GM12878 (cell line): ENCODE measurements around the gene SLC25A41. TPM values are rescaled to one million over a fixed set of nuclear protein-coding genes. Genes with fewer than 3 reads are reported as not detected.

Source experiments
- ATF2 ChIP-seq: IDR thresholded peaks from 2 replicates; pipeline ENCODE4 v1.6.1; 2012; ENCODE audit warnings: low read length, inconsistent platforms
- ATF7 ChIP-seq: fragments of 450-650 bp; IDR thresholded peaks from 2 replicates; pipeline ENCODE4 v1.6.1; 2016; ENCODE audit warnings: low read depth, mild to moderate bottlenecking
- FOXM1 ChIP-seq: IDR thresholded peaks from 2 replicates; pipeline ENCODE4 v1.6.1; 2012; ENCODE audit warnings: low read depth, mild to moderate bottlenecking, inconsistent platforms, low read length, moderate library complexity
- IKZF2 ChIP-seq, 2 experiments: fragments of 450-650 bp; IDR thresholded peaks; 2 replicates each; pipeline ENCODE4 v1.6.1; 2017; ENCODE audit warnings: mild to moderate bottlenecking in 2 of 2, moderate library complexity in 2 of 2
- LARP7 ChIP-seq: fragments of 450-650 bp; IDR thresholded peaks from 2 replicates; pipeline ENCODE4 v1.6.1; 2017; ENCODE audit warnings: mild to moderate bottlenecking
- MTA3 ChIP-seq: IDR thresholded peaks from 2 replicates; pipeline ENCODE4 v1.6.1; 2012; ENCODE audit warnings: low read length, inconsistent platforms, borderline replicate concordance
- RAD21 ChIP-seq: IDR thresholded peaks from 2 replicates; pipeline ENCODE4 v1.6.1; 2011; ENCODE audit warnings: mild to moderate bottlenecking, low read depth, low read length, moderate library complexity; ENCODE audit not compliant: insufficient read depth
- RB1 ChIP-seq: fragments of 450-650 bp; formaldehyde crosslinking; IDR thresholded peaks from 2 replicates; pipeline ENCODE4 v1.6.1; 2017; ENCODE audit warnings: mild to moderate bottlenecking, borderline replicate concordance
- REST ChIP-seq: IDR thresholded peaks from 2 replicates; pipeline ENCODE4 v1.6.1; 2012; ENCODE audit warnings: mild to moderate bottlenecking, low read depth, low read length
- TCF3 ChIP-seq: IDR thresholded peaks from 2 replicates; pipeline ENCODE4 v1.6.1; 2012; ENCODE audit warnings: low read depth, mild to moderate bottlenecking, low read length, borderline replicate concordance; ENCODE audit not compliant: insufficient read depth
- ZBTB4 ChIP-seq: fragments of 450-650 bp; formaldehyde crosslinking; IDR thresholded peaks from 2 replicates; pipeline ENCODE4 v1.4.0; 2022; ENCODE audit warnings: mild to moderate bottlenecking, moderate library complexity
- ZBTB40 ChIP-seq: fragments of 450-650 bp; IDR thresholded peaks from 2 replicates; pipeline ENCODE4 v1.6.1; 2016; ENCODE audit warnings: mild to moderate bottlenecking, moderate library complexity, borderline replicate concordance
- polyA plus RNA-seq, 11 experiments: library from polyadenylated mRNA; depleted of rRNA in 4 of 11; unstranded in 6 of 11; stranded (reverse) in 5 of 11; fragments of >200 nt; fragmentation: Nextera tagmentation in 4 of 11; fragmentation: Illumina TruSeq in 1 of 11; extraction: Ambion mirVana in 4 of 11; extraction: Trizol in 1 of 11; gene quantifications; 1 replicate in 1 of 11; 2 replicates in 10 of 11; pipeline versions ENCODE4 v1.2.1 to v1.2.3, GENCODE V29; 2011 to 2016; ENCODE audit warnings: inconsistent platforms in 2 of 11, missing spikeins in 2 of 11, low read depth in 1 of 11
- total RNA-seq, 4 experiments: library from RNA; depleted of rRNA in 3 of 4; stranded (reverse); fragments of >200 nt in 3 of 4; fragmentation: Illumina TruSeq in 1 of 4; extraction: Trizol in 1 of 4; gene quantifications; 2 replicates each; pipeline versions ENCODE4 v1.2.1 to v1.2.3, GENCODE V29; 2013 to 2021
- TF ChIP-seq, protein P1 (sequence below): fragments of 450-650 bp; IDR thresholded peaks from 2 replicates; pipeline ENCODE4 v1.6.1; 2017; ENCODE audit warnings: borderline replicate concordance

SLC25A41 gene
- total and polyA plus RNA-seq, 10 of the 15 experiments (the other 5 are each of a cell fraction or from before 2014, with no cell fraction given), result 0.23 to 1.2 (median 0.43) TPM; not detected in 2

GRCh38 chr19:6457958-6458694 is 24.6 kb upstream of the SLC25A41 start (continued):
- TF ChIP-seq REST (no peak), IKZF2 (IDR thresholded peaks at IDR 0.05) (no peak), FOXM1 (no peak), ATF7 (peak; percentile 64), TCF3 (no peak), RAD21 (no peak), RB1 (peak; percentile 68; the same call in 1 of the 2 replicates), ZBTB4 (CRISPR knock-in tag) (no peak), MTA3 (no peak), ZBTB40 (no peak), ATF2 (no peak), LARP7 (no peak)
- TF ChIP-seq, protein P1, sequence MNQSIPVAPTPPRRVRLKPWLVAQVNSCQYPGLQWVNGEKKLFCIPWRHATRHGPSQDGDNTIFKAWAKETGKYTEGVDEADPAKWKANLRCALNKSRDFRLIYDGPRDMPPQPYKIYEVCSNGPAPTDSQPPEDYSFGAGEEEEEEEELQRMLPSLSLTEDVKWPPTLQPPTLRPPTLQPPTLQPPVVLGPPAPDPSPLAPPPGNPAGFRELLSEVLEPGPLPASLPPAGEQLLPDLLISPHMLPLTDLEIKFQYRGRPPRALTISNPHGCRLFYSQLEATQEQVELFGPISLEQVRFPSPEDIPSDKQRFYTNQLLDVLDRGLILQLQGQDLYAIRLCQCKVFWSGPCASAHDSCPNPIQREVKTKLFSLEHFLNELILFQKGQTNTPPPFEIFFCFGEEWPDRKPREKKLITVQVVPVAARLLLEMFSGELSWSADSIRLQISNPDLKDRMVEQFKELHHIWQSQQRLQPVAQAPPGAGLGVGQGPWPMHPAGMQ, result no peak
